HepG2 (cell line): ENCODE data around the gene UBE2O. TPM values are rescaled to one million over a fixed set of nuclear protein-coding genes. Genes with fewer than 3 reads are reported as not detected.

Experiments used
- ARHGAP35 ChIP-seq: sonication (generic); formaldehyde crosslinking; IDR thresholded peaks from 2 replicates; pipeline ENCODE4 v1.9.0; 2022; ENCODE audit warnings: mild to moderate bottlenecking, inconsistent platforms, moderate library complexity, missing genetic modification reagents, borderline replicate concordance
- CCAR2 ChIP-seq: fragments of 200-400 bp; formaldehyde crosslinking; optimal IDR thresholded peaks from 2 replicates; pipeline ENCODE3; 2018; ENCODE audit warnings: low read depth, mild to moderate bottlenecking, low read length, moderate library complexity
- EHMT2 ChIP-seq: fragments of 200-600 bp; sonication (generic); IDR thresholded peaks from 2 replicates; pipeline ENCODE4 v1.7.0; 2017; ENCODE audit warnings: antibody characterized with exemption, low read depth, low read length, borderline replicate concordance
- HDAC1 ChIP-seq: sonication (generic); formaldehyde crosslinking; IDR thresholded peaks from 2 replicates; pipeline ENCODE4 v1.5.1; 2020; ENCODE audit warnings: mild to moderate bottlenecking, missing genetic modification reagents
- HES4 ChIP-seq: sonication (generic); formaldehyde crosslinking; IDR thresholded peaks from 2 replicates; pipeline ENCODE4 v1.9.0; 2021; ENCODE audit warnings: mild to moderate bottlenecking, missing genetic modification reagents, borderline replicate concordance
- JARID2 ChIP-seq: sonication (generic); formaldehyde crosslinking; IDR thresholded peaks from 2 replicates; pipeline ENCODE4 v1.8.1; 2023; ENCODE audit warnings: missing genetic modification reagents, inconsistent platforms; ENCODE audit not compliant: insufficient replicate concordance
- KDM4B ChIP-seq: sonication (generic); formaldehyde crosslinking; IDR thresholded peaks from 2 replicates; pipeline ENCODE4 v1.4.0; 2020; ENCODE audit warnings: missing genetic modification reagents
- MAX ChIP-seq: IDR thresholded peaks from 2 replicates; pipeline ENCODE4 v1.6.1; 2012; ENCODE audit warnings: inconsistent platforms
- NCOR1 ChIP-seq: fragments of 200-600 bp; sonication (generic); IDR thresholded peaks from 2 replicates; pipeline ENCODE4 v1.7.0; 2017; ENCODE audit warnings: antibody characterized with exemption, low read length, borderline replicate concordance
- TBP ChIP-seq: sonication (generic); formaldehyde crosslinking; IDR thresholded peaks from 2 replicates; pipeline ENCODE4 v1.5.0; 2020; ENCODE audit warnings: missing genetic modification reagents
- TCF7 ChIP-seq: sonication (generic); IDR thresholded peaks from 2 replicates; pipeline ENCODE4 v1.6.1; 2016; ENCODE audit warnings: antibody characterized with exemption, low read depth
- ZBTB34 ChIP-seq: sonication (generic); formaldehyde crosslinking; IDR thresholded peaks from 2 replicates; pipeline ENCODE4 v1.8.0; 2022; ENCODE audit warnings: mild to moderate bottlenecking, missing genetic modification reagents
- ZKSCAN5 ChIP-seq: sonication (generic); formaldehyde crosslinking; IDR thresholded peaks from 2 replicates; pipeline ENCODE4 v1.5.1; 2020; ENCODE audit warnings: mild to moderate bottlenecking, missing genetic modification reagents
- ZNF17 ChIP-seq: sonication (generic); formaldehyde crosslinking; IDR thresholded peaks from 2 replicates; pipeline ENCODE4 v1.5.0; 2020; ENCODE audit warnings: mild to moderate bottlenecking, missing genetic modification reagents
- ZNF552 ChIP-seq: sonication (generic); formaldehyde crosslinking; IDR thresholded peaks from 2 replicates; pipeline ENCODE4 v1.9.0; 2022; ENCODE audit warnings: missing genetic modification reagents, mild to moderate bottlenecking, borderline replicate concordance
- ZNF556 ChIP-seq: sonication (generic); formaldehyde crosslinking; IDR thresholded peaks from 2 replicates; pipeline ENCODE4 v1.4.0; 2020; ENCODE audit warnings: mild to moderate bottlenecking, missing genetic modification reagents, borderline replicate concordance
- ZNF589 ChIP-seq: sonication (generic); formaldehyde crosslinking; conservative IDR thresholded peaks from 2 replicates; pipeline ENCODE4 v1.8.0; 2022; ENCODE audit warnings: mild to moderate bottlenecking, moderate library complexity, missing genetic modification reagents
- polyA plus RNA-seq, 8 experiments: library from polyadenylated mRNA; depleted of rRNA in 3 of 8; stranded (reverse) in 7 of 8; unstranded in 1 of 8; fragments of >200 nt; fragmentation: Illumina TruSeq in 4 of 8; extraction: Trizol in 4 of 8; gene quantifications; 2 replicates each; pipeline versions ENCODE4 v1.2.1 to v1.2.3, GENCODE V29; 2011 to 2016; ENCODE audit warnings: low read depth in 4 of 8, missing spikeins in 1 of 8, mixed read lengths in 1 of 8; ENCODE audit not compliant: insufficient read depth in 1 of 8
- total RNA-seq, 5 experiments: library from RNA; depleted of rRNA; stranded (reverse); fragments of >200 nt; fragmentation: Illumina TruSeq; extraction: Trizol; gene quantifications; 2 replicates each; pipeline ENCODE4 v1.2.3, GENCODE V29; 2016; ENCODE audit warnings: low read depth in 1 of 5
- TF ChIP-seq, protein P1 (sequence below): sonication (generic); formaldehyde crosslinking; IDR thresholded peaks from 2 replicates; pipeline ENCODE4 v1.9.0; 2021; ENCODE audit warnings: missing genetic modification reagents, mild to moderate bottlenecking, borderline replicate concordance
- TF ChIP-seq, protein P2 (sequence below): sonication (generic); formaldehyde crosslinking; IDR thresholded peaks from 2 replicates; pipeline ENCODE4 v1.4.0; 2020; ENCODE audit warnings: mild to moderate bottlenecking, missing genetic modification reagents, borderline replicate concordance
- TF ChIP-seq, protein P3 (sequence below): sonication (generic); formaldehyde crosslinking; IDR thresholded peaks from 2 replicates; pipeline ENCODE4 v1.8.1; 2023; ENCODE audit warnings: mild to moderate bottlenecking, inconsistent platforms, moderate library complexity, missing genetic modification reagents, borderline replicate concordance
- TF ChIP-seq, protein P4 (sequence below): IDR thresholded peaks from 2 replicates; pipeline ENCODE4 v1.6.1; 2016; ENCODE audit warnings: missing biosample characterization, missing genetic modification reagents, low read depth

UBE2O gene
- total and polyA plus RNA-seq, 2 of the 13 experiments (the other 11 are each of a cell fraction or from before 2014, with no cell fraction given), result 21.5 to 23.5 TPM

- TF ChIP-seq ZNF17 (CRISPR knock-in tag) (no peak), ZNF552 (CRISPR knock-in tag) (no peak; the same call in 1 of the 2 replicates), ZKSCAN5 (CRISPR knock-in tag) (no peak), ZNF589 (peak; percentile 59), ARHGAP35 (CRISPR knock-in tag) (peak; percentile 70; the same call in 1 of the 2 replicates), NCOR1 (no peak; the same call in 1 of the 2 replicates), TBP (CRISPR knock-in tag) (peak; percentile 97), KDM4B (CRISPR knock-in tag) (peak; percentile 81; the same call in 1 of the 2 replicates), EHMT2 (no peak), MAX (peak; percentile 68), ZNF556 (CRISPR knock-in tag) (peak; percentile 93), TCF7 (no peak), HES4 (CRISPR knock-in tag) (peak; percentile 89), JARID2 (CRISPR knock-in tag) (no peak), ZBTB34 (CRISPR knock-in tag) (0 out of 2 replicates have a peak, but pooled peaks have one; percentile 20), CCAR2 (no peak), HDAC1 (CRISPR knock-in tag) (peak; percentile 89)
- TF ChIP-seq, protein P1, sequence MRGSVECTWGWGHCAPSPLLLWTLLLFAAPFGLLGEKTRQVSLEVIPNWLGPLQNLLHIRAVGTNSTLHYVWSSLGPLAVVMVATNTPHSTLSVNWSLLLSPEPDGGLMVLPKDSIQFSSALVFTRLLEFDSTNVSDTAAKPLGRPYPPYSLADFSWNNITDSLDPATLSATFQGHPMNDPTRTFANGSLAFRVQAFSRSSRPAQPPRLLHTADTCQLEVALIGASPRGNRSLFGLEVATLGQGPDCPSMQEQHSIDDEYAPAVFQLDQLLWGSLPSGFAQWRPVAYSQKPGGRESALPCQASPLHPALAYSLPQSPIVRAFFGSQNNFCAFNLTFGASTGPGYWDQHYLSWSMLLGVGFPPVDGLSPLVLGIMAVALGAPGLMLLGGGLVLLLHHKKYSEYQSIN, result no peak
- TF ChIP-seq, protein P2, sequence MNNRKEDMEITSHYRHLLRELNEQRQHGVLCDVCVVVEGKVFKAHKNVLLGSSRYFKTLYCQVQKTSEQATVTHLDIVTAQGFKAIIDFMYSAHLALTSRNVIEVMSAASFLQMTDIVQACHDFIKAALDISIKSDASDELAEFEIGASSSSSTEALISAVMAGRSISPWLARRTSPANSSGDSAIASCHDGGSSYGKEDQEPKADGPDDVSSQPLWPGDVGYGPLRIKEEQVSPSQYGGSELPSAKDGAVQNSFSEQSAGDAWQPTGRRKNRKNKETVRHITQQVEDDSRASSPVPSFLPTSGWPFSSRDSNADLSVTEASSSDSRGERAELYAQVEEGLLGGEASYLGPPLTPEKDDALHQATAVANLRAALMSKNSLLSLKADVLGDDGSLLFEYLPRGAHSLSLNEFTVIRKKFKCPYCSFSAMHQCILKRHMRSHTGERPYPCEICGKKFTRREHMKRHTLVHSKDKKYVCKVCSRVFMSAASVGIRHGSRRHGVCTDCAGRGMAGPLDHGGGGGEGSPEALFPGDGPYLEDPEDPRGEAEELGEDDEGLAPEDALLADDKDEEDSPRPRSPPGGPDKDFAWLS, result peak; percentile 23; the same call in 1 of the 2 replicates
- TF ChIP-seq, protein P3, sequence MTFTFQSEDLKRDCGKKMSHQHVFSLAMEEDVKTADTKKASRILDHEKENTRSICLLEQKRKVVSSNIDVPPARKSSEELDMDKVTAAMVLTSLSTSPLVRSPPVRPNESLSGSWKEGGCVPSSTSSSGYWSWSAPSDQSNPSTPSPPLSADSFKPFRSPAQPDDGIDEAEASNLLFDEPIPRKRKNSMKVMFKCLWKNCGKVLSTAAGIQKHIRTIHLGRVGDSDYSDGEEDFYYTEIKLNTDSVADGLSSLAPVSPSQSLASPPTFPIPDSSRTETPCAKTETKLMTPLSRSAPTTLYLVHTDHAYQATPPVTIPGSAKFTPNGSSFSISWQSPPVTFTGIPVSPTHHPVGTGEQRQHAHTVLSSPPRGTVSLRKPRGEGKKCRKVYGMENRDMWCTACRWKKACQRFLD (CRISPR knock-in tag), result peak; percentile 66; the same call in 1 of the 2 replicates
- TF ChIP-seq, protein P4, sequence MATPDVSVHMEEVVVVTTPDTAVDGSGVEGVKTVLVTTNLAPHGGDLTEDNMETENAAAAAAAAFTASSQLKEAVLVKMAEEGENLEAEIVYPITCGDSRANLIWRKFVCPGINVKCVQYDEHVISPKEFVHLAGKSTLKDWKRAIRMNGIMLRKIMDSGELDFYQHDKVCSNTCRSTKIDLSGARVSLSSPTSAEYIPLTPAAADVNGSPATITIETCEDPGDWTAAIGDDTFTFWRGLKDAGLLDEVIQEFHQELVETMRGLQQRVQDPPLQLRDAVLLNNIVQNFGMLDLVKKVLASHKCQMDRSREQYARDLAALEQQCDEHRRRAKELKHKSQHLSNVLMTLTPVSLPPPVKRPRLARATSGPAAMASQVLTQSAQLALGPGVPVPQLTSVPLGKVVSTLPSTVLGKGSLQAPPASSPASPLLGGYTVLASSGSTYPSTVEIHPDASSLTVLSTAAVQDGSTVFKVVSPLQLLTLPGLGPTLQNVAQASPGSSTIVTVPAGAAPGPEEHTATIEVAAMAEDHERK (CRISPR knock-in tag), result peak; percentile 34
Measured at GRCh38 chr17:76353599-76354316, 99.2 kb downstream of the UBE2O start, which contains the start of gene PRPSAP1 (continued).
